Pulmonary artery endothelial cell (primary cell): ENCODE measurements around the gene KLC1. TPM values are rescaled to one million over a fixed set of nuclear protein-coding genes. Genes with fewer than 3 reads are reported as not detected.

ENCODE experiments used
- DNase-seq: peaks from one replicate; pipeline ENCODE4 v3.0.0-alpha.2; 2011; ENCODE audit warnings: low read depth, low spot score
- total RNA-seq: library from RNA; depleted of rRNA; stranded (reverse); fragments of >200 nt; gene quantifications from 2 replicates; pipeline ENCODE4 v1.2.3, GENCODE V29; 2014

Gene KLC1
- total RNA-seq, 1 donor from 2014 or later, result 170 TPM

DNA sequence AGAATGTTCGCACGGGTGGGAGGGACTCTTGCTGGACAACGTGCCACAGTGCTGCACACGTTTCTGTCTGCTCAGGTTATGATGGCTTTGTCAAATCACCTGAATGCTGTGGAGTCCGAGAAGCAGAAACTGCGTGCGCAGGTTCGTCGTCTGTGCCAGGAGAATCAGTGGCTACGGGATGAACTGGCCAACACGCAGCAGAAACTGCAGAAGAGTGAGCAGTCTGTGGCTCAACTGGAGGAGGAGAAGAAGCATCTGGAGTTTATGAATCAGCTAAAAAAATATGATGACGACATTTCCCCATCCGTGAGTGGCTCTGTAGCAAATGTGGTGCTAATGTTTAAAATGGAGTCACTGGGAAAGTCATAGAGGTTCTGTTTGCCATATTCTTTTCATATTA lies 28.5 kb downstream of the KLC1 start:
- peak; percentile 8 for DNase-seq

DNA sequence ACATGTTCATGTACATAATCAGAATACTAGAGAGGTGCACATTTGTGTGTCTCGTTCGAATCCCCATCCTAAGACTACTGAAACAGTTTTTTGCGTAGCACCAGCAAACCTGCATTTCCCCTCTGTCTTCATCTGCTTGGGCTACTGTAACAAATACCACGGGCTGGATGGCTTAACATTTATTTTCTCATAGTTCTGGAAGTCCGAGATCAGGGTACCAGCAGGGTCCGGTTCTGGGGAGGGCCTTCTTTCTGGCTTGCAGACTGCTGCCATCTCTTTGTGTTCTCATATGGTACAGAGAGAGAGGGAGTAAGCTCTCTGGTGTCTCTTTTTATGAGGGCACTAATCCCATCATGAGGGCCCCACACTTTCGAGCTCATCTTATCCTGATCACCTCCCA lies 30.6 kb downstream of the KLC1 start:
- DNase-seq, result no peak

DNA sequence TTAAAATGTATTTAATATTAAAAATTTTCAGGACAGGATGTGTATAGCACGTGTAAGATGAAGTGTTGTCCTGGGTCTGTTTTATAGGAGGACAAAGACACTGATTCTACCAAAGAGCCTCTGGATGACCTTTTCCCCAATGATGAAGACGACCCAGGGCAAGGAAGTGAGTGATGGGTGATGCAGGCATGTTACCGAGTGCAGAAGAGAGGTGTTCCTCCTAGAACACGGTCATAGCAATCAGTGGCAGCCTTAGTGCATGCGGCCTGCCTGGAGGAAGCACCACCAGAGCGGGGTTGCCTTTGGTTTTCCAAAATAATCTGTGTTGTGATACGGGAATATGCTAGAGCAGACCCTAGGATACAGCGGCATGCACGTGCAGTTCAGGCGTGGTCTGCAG lies 33.0 kb downstream of the KLC1 start:
- no peak for DNase-seq

DNA sequence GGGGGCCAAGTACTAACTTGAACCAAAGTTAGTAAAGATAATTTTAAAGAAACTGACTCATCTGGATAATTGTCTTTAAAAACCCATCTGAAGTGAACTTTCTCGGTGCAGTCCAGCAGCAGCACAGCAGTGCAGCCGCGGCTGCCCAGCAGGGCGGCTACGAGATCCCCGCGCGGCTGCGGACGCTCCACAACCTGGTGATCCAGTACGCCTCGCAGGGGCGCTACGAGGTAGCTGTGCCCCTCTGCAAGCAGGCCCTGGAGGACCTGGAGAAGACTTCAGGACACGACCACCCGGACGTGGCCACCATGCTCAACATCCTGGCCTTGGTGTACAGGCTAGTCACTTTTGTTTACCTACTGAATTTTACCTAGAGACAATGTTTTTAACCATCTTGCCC lies 33.6 kb downstream of the KLC1 start:
- DNase-seq, result no peak

DNA sequence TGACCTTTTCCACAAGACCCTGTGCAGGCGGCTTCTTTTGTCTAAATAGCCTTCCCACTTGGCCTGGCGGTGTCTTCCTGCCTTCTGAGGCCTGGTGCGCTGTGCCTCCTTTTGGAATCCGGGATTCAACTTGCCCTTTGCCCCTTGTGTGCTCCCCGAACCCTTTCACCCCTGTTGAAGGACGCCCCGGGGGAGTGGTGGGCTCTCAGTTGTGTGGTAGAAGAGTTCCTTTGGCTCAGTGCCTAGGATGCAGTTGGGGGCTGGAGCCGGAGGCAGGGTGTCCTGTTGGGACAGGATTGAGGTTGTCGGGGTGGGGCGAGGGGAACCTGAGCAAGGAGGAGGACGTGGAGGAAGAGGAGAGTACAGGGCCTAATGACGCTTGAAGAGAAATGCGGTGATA lies 34.5 kb downstream of the KLC1 start:
- no peak for DNase-seq

DNA sequence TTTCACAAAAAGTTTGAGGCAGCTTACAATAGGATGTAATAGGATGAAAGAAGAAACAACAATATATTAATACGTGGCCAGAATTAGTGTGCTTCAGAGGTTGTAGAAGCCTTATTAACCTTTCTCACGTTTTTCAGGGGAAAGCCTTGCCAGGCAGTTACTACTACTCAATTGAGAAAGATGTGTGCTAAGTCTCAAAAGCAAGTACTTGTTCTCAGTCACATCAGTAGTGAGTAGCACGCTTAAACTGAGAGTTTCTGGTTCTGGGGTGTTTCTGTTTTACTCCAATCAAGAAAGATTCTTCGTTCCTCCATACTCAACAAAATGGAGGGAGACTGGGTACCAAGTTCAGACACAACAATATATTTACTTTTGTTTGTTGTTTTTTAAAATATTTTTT lies 38.7 kb downstream of the KLC1 start:
- no peak for DNase-seq

DNA sequence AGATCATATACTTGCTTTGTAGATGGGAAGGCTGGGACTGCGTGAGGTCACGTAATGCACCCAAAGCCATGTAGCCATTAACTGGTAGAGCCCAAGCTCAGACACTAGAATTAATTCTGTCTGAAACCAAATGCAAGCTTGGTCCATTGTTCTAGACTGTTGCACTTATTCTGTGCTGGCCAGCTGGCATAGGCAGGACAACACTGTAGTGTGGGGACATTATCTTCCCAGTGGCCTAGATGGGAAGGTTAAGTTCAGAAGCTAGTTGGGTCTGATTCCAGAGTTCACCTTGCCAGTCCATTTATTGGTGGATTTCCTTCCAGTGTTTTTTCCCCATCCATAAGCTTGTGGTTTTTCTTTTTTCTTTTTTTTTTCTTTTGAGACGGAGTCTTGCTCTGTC lies 39.1 kb downstream of the KLC1 start:
- DNase-seq, result no peak

DNA sequence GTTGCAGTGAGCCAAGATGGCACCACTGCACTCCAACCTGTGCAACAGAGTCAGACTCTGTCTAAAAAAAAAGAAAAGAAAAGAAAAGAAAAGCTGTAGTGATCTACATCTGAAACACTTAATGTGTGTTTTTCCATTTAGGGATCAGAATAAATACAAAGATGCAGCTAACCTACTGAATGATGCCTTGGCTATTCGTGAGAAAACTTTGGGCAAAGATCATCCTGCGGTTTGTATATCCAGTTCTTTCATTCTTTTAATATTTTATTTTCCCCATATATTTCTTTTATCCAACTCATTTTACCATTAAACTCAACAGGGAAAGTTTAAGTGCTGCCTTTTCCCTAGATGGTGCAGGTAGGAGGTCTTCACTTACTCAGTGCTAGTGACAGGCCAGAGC lies 40.4 kb downstream of the KLC1 start:
- DNase-seq, result no peak

DNA sequence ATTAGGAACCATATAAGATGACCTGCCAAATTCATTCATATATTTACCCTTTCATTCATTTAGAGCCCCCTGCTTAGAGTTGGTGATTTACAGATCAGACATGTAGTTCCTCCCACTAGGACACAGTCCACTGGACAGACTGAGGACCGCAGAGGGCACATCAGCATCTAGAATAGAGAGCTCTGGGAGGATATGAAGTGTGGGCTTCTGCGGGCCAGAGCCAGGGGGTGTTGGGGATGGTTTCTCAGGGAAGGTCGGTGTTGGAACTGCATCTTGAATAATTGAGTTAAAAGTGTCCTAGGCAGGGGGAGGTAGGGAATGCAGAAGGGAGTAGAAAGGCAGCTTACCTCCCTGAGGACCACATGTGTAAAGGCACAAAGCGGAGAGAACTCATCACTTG lies 42.9 kb downstream of the KLC1 start:
- no peak for DNase-seq

DNA sequence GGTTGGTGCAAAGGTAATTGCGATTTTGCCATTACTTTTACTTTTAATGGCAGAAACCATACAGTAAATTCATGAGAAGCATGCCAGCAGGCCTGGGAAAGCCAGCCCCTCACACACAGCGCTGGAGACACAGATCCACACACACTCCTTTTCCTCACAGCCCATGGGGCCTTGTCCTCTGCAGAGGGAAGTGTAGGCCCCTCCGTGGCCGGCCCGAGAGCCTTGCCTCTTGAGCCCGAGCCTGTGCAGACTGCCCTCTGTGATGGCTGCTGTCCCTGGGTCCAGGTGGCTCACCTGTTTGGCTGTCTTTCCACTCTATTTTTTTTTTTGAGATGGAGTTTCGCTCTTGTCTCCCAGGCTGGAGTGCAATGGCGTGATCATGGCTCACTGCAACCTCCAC lies 46.9 kb downstream of the KLC1 start:
- no peak for DNase-seq

DNA sequence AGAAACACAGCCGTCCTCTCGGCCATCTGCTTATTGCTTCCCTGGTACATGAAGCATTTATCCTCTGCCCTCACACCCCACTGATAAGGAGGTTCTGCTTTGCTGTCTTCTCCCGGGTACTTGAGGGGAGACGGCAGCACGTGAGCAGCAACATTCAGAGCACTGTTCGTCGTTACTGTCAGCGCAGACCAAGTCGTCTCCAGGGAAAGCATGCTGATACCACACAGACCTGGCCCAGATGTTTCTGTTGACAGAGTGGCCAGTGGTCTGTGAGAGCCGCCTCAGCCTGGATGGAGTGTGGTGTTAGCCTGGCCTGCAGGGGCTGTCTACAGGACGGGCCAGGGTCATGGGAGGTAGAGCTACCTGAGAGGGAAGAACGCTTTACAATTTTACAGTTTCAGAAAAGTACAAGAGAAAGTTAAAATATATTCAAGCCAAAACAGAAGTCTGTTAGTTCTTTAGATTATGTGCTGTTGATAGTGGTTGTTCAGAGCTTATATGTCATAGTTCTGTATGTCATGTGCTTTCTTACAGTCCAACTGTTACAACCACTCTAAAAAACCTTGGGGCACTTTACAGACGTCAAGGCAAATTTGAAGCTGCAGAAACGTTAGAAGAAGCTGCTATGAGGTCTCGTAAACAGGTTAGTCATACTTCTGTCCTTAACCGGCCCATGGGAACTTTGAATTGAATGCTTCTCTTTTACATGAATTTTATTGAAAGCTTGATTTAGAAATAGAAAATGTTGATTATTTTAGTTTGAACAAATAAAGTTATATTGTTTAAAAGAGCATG lies 48.1 kb downstream of the KLC1 start:
- no peak for DNase-seq

DNA sequence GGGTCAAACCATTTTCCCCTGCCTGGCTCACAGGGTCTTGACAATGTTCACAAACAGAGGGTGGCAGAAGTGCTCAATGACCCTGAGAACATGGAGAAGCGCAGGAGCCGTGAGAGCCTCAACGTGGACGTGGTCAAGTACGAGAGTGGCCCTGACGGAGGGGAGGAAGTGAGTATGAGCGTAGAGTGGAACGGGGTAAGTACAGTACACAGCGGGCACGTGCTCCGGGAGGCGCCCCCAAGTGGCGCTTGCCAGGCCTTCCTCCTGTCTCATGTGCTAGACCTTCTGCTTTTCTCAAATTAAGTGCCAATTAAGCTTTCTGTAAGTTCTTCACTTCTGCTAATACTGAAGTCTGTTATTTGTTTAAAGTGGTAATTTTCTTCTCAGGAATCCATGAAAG lies 50.3 kb downstream of the KLC1 start:
- no peak for DNase-seq

DNA sequence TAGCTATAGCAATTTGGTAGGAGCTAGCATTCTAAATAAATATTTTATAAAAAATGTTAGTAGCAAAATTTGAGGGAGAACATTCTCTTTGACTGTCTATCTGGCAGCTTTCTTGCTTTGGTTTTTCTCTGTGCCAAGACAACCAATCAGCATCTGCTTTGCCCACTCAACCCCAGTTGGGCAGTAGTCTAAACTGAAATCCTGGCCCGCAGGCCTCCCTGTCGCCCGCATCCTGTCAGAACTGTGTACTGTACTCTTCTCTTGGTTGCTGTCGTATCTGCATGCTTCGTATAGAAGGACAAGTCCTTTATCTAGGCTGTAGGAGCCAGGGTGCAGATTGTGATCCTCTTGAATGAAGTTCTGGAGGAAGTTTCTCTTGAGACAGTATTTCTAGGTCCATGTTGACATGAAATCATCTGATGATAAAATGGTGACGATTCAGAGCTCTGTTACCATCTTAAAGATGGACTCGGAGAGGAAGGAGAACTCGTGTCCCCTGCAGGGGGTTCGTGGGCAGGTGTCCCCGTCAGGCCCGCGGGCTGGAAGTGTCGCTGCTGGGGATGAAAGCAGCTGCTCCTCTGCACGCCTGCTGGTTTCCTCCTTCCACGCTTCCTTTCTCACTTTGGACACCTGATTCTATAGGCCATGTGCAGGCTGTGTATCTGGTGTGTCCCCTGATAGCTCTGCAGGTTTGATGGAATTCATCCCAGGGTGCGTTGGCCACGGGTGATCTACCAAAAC lies 51.6 kb downstream of the KLC1 start:
- DNase-seq, result no peak

DNA sequence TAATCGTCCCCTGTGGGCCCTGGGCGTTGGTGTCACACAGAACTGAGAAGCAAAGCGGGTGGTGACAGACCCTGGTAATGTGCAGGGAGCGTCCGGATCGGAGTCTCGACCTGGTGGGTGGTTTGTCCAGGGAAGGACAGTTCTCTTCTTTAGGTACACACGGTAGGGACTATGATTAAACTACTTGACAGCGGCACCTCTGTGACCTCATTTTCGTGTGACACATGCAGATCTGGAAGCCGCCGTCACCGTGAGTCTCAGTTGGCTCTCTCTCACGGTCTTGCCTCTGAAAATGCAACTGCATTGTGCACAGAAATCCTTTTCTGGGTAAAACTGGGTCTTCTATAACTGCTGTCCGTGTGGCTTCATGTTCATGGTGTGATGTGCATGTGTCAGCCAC lies 54.1 kb downstream of the KLC1 start:
- DNase-seq, result no peak

DNA sequence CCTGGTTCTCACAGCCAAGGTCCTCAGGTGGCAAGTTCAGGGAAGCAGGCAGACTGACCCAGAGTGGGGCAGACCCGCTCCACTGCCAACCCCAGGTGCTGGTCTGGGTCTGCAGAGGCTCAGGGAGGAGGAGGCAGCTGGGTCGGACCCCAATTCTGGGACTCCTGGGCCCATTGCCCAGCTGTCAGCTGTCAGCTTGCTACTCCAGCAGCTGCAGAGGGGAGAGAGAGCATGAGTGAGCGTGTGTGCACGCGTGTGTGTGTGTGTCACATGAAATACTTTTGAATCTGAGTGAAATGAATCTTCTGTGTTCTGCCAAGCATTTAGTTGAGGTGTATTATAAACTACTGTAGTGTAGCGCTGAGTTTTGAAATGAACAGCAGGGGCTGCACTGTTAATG lies 55.5 kb downstream of the KLC1 start:
- DNase-seq, result no peak

DNA sequence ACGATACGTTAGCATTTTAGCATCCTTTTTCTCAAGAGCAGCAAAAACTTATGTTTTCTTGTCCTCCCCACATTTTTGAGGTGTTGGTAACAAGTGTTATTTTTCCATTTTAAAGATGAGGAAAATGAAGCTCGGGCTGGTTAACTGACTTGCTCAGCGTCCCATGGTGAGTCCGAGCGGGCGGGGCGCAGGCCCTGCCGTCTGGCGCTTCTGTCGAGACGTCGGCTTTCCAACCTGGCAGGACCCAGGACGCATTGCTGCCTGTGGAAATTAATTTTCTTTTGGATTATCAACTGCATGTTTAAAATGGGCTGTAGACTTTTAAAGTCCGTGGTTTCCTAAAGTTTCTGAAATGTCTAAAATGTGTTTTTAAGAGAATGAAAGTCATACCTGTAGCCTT lies 55.9 kb downstream of the KLC1 start:
- no peak for DNase-seq

DNA sequence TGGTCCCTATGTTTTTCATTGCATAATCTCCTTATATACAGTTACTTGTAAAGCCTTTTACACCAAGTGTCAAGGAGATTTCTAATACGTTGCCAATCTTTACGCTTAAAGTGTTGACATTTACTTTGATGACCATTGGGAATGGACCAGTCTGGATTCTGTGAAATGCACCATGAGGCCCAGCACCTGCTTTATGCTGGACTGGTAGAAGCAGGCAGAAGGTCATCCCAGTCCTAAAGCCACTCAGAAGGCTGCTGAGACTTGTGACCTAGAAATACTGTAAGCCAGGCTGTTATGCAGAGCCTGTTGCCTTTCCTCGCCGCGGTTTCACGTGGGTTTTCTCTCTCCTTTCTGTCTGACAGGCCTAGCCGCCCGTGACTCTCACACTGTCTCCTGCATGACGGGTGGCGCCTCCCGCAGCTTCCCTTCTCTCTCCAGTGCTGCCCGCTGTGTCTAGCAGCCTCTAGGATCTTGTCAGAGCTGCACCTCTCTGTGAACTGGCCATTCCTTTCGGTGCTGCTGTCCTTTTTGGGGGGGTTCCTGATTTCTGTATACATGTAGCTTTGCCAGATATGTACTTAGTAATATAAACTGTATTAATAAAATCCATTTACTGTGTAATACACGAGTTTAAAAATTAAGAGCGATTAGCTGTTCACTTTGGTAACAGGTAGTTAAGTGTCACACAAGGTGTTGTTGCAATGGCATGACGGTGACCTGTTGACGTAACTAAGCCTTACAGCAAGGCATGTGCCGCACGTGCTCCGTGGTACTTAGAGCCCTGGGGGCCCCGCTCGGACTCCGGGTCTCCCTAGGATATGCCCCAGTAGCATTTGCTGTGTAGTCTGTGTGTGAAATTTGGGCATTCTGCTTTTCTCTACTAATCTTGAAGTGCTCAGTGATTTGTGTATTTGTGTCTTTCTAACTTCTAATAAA lies 56.5 kb downstream of the KLC1 start:
- DNase-seq, result no peak

DNA sequence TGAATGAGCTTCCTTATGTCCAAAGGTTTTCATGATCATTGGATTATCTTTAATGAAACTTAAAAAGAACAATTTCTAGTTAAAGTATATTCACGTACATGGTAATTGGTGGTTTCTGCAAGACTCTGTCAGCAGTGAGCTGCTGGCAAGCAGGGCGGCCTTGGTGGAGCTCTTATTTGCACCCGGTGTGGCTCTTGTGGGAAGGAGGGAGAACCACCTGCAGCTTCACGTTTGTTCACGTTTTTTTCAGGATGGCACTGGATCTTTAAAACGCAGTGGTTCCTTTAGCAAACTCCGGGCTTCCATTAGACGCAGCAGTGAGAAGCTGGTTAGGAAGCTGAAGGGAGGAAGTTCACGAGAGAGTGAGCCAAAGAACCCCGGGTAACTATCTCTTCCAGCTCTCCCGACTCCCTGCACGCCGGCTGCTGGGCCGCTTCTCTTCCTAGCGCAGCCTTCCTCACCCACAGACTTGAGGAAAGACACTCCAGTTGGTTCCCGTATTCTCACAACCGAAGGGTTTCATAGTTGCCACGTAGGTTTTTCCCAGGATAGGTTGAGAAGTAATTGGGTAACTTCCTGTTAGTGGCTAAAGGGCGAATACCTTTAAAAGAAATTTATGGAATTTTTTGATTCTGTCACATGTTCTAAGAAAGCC lies 57.9 kb downstream of the KLC1 start:
- no peak for DNase-seq

DNA sequence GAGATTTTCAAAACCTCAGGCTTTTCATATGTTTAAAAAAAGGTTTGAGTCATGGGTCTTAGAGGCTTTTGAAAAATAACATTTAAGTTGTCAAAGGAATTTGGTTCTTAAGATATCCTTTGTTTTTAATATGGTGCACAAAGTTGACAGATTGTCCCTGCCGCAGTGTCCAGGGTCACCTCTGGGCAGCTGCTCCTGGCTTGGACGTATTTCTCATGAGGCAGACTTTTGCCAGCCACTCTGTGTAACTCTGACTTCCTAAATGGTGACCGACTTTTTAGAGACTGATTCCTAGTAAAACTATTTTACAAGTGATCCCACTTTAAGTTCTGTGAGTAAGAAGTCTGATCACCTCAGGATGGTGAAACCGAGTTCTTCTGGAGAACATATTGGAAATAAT lies 58.7 kb downstream of the KLC1 start:
- no peak for DNase-seq

DNA sequence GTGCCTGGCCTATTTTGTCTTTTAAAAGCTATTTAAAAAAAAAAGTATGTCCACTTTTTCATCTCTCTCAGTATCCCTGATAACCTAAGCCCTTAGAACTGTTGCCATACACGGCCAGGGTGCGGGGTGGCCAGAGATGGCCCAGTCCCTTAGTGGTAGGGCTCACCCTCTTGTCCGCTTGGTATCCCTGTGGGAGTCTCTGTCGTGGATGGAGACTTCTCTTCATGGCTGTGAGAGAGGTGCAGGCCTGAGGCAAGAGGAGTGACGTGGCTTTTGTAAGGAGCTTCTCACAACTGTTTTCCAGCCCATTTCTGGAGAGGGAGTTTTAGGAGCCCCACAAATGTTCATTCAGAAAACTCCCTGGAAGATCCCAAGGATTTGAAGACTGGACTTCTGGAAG lies 59.4 kb downstream of the KLC1 start:
- no peak for DNase-seq
